D721Med (cell line): ENCODE measurements around the gene SYNM.

Source experiments
- DNase-seq: peaks from one replicate; pipeline ENCODE4 v3.0.0; 2011; ENCODE audit warnings: low spot score; ENCODE audit not compliant: insufficient read length
- FAIRE-seq: peaks from 2 replicates; lab custom pipeline; 2011; peaks lifted over from hg19 to GRCh38; lab: Jason Lieb, UNC
- TF ChIP-seq, protein P1 (sequence below): IDR thresholded peaks from 2 replicates; pipeline ENCODE4 v1.5.1; 2012; ENCODE audit warnings: mild to moderate bottlenecking, control low read depth; ENCODE audit not compliant: insufficient read depth; ENCODE audit errors: missing control alignments

The SYNM gene, protein sequence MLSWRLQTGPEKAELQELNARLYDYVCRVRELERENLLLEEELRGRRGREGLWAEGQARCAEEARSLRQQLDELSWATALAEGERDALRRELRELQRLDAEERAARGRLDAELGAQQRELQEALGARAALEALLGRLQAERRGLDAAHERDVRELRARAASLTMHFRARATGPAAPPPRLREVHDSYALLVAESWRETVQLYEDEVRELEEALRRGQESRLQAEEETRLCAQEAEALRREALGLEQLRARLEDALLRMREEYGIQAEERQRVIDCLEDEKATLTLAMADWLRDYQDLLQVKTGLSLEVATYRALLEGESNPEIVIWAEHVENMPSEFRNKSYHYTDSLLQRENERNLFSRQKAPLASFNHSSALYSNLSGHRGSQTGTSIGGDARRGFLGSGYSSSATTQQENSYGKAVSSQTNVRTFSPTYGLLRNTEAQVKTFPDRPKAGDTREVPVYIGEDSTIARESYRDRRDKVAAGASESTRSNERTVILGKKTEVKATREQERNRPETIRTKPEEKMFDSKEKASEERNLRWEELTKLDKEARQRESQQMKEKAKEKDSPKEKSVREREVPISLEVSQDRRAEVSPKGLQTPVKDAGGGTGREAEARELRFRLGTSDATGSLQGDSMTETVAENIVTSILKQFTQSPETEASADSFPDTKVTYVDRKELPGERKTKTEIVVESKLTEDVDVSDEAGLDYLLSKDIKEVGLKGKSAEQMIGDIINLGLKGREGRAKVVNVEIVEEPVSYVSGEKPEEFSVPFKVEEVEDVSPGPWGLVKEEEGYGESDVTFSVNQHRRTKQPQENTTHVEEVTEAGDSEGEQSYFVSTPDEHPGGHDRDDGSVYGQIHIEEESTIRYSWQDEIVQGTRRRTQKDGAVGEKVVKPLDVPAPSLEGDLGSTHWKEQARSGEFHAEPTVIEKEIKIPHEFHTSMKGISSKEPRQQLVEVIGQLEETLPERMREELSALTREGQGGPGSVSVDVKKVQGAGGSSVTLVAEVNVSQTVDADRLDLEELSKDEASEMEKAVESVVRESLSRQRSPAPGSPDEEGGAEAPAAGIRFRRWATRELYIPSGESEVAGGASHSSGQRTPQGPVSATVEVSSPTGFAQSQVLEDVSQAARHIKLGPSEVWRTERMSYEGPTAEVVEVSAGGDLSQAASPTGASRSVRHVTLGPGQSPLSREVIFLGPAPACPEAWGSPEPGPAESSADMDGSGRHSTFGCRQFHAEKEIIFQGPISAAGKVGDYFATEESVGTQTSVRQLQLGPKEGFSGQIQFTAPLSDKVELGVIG (N-terminal part only)

DNA sequence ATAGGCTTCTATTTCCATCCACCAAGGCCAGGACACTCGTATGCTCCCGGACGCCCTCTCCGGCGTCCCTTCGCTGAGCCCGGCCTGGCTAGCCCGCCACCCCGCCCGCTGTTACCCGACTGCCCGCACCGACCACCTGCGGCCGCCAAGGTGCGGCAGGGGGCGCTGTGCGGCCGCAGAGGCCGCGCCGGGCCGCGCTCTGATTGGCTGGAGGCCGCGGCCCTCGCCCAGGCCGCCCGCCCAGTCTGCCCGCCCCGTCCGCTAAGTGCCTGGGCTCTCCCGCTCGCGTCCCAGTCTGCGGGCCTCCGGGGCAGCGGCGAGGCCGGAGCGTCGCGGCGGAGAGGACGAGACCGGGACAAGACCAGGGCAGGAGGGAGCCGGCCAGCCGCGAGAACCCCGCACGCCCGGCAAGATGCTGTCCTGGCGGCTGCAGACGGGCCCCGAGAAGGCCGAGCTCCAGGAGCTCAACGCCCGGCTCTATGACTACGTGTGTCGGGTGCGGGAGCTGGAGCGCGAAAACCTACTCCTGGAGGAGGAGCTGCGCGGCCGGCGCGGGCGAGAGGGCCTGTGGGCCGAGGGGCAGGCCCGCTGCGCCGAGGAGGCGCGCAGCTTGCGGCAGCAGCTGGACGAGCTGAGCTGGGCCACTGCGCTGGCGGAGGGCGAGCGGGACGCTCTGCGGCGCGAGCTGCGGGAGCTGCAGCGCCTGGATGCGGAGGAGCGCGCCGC lies at the start of gene SYNM:
Gene SYNM, plus strand, starts transcription at position 293 of the 726 bp plus-strand sequence. Its CDS starts 120 bp downstream, at position 413.
- TF ChIP-seq, protein P1, sequence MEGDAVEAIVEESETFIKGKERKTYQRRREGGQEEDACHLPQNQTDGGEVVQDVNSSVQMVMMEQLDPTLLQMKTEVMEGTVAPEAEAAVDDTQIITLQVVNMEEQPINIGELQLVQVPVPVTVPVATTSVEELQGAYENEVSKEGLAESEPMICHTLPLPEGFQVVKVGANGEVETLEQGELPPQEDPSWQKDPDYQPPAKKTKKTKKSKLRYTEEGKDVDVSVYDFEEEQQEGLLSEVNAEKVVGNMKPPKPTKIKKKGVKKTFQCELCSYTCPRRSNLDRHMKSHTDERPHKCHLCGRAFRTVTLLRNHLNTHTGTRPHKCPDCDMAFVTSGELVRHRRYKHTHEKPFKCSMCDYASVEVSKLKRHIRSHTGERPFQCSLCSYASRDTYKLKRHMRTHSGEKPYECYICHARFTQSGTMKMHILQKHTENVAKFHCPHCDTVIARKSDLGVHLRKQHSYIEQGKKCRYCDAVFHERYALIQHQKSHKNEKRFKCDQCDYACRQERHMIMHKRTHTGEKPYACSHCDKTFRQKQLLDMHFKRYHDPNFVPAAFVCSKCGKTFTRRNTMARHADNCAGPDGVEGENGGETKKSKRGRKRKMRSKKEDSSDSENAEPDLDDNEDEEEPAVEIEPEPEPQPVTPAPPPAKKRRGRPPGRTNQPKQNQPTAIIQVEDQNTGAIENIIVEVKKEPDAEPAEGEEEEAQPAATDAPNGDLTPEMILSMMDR, result peak; percentile 66
- FAIRE-seq (no peak), DNase-seq (peak; percentile 90)

DNA sequence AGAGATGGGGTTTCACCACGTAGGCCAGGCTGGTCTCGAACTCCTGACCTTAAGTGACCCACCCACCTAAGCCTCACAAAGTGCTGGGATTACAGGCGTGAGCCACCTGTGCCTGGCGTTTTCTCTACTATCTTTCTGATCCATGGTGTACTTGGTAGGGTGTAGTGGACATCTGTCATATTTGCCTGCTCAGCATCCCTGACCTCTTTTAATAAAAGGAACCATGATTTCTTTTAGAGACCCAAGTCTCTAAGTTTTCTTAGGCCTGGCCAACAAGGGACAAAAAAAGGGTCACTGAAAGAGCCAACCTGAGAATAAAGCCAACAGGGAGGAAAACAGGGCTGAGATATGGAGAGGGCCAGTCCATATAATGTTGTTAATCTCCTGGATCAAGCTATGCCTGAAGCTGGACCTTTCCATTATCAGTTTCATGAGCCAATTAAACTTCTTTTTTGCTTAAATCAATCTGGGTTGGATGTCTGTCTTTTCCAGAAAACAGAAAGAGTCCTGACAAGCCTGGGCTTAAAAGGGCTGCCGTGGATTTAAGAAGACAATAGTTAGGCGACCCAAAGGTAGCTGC lies 49.2 kb upstream of the SYNM start:
- FAIRE-seq, result no peak
- TF ChIP-seq, protein P1, result no peak
- DNase-seq, result no peak

DNA sequence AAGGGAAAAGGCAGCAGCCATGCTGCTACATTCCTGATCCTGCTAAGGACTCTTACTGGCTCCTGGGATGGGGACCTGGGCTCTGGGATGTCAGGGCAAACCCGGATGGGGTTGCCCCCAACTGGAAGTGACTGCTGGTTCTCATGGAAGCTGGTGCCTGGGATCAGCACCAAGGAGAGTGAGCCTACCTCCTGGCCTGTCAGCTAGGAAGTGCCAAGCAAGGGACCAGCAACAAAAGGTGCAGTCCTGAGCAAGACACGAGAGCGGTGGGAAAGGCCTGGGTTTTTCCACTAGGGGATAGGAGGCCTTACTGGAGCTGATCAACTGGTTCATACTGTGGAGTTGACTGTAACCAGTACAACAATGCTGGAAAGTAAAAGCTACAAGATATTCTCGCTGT lies 47.9 kb upstream of the SYNM start:
- FAIRE-seq (no peak), DNase-seq (no peak)
- TF ChIP-seq, protein P1, result no peak

GRCh38 chr15:99057697-99058420 lies 47.0 kb upstream of the SYNM start:
- TF ChIP-seq, protein P1, result no peak
- FAIRE-seq (no peak), DNase-seq (no peak)

DNA sequence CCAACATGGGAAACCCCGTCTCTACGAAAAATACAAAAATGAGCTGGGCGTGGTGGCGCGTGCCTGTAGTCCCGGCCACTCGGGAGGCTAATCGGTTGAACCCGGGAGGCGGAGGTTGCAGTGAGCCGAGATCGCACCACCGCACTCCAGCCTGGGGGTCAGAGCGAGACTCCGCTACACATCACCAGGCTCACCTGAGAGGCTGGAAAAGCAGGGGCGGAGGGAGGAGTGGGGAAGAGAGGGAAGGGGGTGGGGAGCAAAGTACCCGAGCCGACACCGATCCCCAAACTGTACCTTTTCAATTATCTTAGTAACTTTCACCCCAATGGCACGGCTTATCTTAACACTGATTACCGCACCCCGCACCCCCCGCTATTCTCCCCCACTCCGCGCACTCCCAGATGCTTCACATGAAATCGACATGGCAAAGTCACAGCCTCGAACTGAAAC lies 46.4 kb upstream of the SYNM start:
- DNase-seq (peak; percentile 49), FAIRE-seq (no peak)
- TF ChIP-seq, protein P1, result no peak
